GM18498 (cell line): ENCODE results near the gene CELF2.

Experiments used
- ATAC-seq: cut with Tn5 transposase; IDR thresholded peaks from one replicate; pipeline ENCODE4 v1.9.1; 2021; ENCODE audit warnings: mild to moderate bottlenecking, moderate library complexity; ENCODE audit not compliant: unreplicated experiment

The CELF2 gene

DNA sequence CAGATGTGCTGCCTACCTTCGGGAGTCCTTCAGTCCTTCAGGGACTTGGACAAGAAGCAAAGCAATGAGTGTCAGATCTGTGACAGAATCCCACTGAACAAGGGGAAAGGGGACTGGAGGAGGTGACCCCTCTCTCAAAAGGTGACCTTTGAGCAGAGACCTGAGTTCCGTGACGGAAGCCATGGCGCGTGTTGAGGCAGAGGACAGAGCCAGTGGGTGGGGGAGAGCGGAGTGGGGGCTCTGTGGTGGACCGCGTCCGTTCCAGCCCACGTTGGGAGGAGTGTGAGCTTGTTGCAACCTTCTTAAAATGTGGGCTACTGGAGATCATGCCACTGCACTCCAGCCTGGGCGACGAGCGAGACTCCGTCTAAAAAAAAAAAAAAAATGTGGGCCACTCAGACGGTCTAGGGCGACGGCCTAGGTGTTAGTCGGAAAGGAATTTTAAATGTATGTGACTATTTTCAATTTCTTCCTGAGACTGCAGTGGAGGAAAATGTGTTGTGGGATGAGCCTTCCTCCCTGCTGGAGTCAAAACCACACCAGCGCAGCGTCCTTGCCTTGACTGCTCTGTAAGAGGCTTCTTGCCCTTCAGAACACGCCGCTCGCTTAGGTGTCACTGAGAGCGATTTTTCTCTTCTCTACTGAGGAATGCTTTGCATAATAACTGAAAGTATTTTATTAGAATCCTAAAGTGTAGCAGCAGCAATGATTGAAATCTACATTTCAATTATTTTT, 272.7 kb downstream of the CELF2 start:
- no peak for ATAC-seq

DNA sequence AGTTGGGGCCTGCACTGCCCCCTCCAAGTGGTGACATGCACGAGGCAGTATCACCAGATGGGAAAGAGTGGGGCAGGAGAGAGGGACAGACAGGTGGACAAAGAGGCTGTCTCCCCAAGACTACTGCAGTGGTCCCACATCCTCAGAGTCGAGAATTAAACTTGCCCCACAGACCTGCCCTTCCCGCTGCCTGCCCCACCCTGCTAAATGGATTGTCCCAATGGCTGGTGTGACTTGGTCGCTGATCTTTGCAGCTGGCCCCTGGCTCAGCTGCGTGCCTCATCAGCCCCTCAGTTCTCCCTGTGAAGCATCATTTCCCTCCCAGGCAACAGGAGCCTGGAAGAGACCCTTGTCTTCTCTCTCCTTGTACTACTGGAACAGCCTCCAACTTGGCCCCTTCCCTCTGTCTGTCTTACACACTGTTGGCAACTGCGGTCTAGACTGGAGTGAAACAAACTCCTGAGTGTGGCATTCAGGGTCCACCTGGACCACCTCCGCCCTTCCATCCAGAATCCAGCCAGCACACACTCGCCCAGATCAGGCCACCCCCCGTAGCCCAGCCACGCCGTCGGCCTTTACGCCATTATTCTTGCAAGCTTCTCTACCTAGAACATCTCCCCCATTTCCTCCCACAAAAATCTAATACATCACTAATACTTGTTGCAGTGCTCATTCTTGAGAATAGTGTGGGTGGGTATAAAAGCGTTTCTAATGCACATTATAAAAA, 275.1 kb downstream of the CELF2 start:
- ATAC-seq: no peak

DNA sequence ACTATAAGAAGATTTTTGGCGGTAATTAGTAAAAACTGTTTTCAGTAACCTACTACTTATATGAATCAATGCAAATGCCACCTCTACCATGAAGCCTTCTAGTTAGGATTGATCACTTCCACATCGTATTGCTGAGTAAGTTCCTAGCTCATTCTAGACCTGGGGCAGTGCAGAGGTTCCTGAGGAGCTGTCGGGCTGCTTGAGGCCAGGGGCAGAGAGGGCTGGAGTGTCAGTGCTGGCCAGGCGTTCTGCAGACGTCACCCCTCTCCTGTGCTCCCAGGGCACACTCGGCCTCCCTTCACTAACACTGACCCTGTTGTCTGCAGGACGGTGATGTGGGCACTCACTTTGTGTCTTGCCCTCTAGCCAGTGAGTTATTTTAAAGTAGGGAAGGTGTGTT, 275.7 kb downstream of the CELF2 start:
- no peak for ATAC-seq

DNA sequence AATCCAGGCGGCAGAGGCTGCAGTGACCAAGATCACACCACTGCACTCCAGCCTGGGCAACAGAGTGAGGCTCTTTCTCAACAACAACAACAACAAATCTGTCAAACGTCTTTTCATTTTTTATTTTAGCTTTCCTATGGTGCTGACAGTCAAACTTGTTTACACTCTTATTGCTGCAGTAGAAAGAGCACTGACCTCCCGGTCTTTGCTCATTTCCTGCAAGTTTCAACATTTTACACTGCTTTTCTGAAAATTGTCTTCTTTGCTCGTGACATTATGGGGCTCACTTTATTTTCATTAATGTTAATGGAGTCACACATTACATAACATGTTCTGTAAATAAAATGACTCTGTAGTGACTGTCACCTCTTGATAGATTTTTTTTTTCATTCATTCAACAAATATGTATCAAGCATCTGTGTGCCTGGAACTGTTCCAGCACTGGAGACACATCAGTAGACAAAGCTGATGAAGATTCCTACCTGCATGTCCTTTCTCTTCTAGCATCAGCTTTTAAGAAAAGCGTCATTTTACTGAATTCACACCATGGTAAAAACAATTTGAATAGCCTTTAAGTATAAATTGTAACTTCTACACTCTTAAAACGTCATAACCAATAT, 277.3 kb downstream of the CELF2 start:
- no peak for ATAC-seq

DNA sequence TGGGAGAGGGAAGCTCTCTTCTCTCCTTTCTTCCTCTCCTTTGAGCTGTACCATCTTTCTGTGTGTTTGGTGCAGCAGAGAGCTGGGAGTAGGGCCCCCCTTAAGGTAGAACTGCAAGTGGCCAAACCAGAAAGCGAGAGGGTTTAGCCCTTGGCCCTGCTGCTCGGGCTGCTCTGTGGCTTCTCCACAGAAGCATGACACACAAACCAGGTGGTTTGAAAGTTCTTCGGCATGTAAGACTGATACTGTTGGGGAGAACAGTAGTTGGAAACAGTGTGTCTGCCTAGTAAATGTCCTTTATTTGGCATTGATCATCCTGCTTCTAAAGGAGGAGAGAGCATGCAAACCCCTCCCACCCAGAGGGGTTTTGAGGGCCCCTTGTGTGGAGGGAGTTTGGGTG, 277.8 kb downstream of the CELF2 start:
- no peak for ATAC-seq

DNA sequence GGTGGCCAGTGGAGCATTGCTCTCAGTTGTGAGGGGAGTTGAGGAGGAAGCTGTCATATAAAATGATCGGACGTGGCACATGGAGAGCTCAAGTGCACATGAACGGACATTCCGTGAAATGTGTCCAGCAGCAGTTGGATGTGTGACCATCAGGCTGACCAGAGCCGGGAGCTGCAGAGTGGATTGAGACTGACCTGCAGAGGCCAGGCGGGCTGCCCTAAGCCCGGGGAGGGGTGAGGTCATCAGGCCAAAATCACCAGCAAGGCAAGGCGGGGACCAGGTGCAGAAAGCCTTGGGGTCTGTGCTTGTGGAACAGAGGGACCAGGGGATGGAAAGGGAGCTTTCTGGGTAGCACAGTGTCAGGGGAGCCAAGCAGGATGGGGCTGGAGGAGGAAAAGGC, 279.5 kb downstream of the CELF2 start:
- ATAC-seq: no peak

DNA sequence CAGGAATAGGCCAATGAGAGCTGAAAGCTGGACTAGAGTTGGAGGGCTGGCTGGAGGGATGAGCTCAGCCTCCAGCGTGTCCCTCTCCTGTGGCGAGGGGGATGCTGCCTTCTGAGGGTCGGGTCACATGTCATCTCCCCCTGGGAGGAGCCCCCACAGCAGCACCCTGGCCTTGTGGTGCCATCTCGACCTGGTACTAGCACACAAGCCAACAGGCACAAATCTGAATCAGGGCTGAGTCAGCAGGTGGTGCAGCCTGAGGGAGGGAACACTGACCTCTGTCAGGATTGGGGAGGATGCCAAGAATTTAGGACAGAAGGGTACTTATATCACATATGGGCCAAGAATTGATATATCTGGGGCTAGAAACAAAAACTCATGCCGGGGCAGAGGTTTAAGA, 280.4 kb downstream of the CELF2 start:
- no peak for ATAC-seq

DNA sequence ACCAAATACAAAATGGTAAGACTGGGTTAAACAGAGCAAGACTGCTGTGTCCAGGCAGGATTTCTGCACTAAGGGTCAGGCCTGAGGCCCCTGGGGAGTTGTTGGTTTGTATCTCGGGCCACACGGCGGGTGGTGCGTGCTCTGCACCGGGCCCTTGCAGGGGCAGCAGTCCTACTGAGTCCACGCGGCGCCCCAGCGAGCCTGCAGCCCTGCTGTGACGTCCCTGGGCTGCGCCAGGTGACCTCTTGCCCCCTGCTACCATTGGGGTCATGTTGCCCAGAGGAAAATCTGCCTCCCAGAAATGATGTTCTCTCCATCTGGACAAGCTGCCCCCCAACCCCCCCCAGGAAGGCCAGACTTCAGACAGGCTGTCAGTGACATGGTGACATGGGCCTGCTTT, 281.5 kb downstream of the CELF2 start:
- ATAC-seq: no peak

DNA sequence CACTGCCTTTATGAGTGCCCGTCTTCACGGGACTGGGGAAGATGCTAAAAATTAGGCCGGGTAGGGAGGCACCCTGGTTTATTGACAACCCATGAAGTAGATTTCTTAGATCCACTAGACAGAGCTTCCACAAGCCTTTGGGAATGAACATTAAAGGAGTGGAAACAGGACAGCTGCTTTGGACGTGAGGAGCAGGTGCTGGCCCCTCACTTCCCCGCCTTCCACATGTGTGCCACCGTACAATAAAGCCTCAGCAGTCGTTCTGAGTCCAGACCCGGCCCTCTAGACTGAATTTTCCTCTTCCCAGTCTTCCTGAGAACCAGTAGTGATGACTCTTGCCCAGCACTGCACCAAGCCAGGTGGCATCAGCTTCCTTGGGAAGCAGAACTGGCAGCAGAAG, 282.4 kb downstream of the CELF2 start:
- no peak for ATAC-seq

DNA sequence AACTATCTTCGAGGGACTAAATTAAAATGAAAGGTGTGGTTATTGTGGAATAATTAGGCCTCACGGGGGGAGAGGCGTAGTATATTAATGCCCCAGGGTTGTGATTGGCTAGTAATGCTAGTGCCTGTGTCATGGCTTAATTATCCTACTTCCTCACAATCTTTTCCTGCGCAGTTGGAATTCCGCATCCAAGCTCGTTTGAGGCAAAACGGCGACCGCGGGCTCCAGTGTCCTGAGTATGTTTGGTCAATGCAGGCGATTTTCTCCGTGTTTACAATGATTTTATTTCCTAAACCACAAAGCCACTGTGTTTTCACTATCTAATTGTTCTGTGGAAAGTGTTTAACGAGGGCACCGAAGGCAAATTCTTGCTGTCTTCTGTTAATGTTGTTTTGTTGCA, 282.9 kb downstream of the CELF2 start:
- ATAC-seq: no peak

DNA sequence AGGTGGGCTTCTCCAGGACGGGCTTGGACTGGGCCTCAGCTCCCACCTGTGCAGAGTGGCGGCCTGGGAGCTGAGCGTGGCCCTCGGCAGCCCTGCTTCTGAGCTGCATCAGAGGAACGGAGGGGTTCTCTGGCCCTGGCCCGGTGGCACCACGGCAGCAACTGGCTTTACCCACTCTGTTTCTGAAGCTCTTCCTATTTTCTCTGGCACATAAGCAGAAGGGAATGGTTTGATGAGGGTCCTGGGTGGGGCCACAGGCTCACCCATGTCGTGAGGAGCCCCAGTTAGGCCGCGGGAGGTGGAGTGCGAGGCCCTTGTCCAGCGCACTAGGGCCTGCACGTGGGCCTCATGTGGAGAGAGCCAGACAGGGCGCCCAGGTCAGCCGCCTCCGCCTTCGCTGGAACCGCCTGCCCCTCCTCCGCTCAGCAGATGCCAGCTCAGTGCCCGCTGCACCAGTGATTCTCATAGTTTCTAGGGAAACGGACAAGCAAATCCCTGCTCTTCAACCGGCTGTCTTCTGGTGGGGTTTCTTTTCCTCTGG, 284.0 kb downstream of the CELF2 start:
- ATAC-seq: no peak

DNA sequence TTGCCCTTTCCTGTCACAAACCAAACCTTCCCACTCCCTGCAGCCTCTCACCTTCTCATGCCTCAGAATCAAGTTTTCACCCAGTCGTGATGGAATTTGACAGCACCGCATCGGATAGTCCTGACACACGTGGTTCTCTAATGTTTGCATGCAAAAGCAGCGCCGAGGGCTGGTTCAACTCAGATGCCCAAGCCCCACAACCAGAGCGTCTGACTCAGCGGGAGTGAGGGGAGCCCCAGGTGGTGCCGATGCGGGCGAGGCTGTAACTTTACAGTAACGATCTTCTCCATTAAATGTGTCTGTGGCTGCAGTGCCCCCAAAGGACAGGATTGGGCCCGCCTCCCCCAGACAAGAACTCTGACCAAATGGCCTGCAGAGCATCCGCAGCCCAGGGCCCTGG, 284.5 kb downstream of the CELF2 start:
- ATAC-seq: no peak

DNA sequence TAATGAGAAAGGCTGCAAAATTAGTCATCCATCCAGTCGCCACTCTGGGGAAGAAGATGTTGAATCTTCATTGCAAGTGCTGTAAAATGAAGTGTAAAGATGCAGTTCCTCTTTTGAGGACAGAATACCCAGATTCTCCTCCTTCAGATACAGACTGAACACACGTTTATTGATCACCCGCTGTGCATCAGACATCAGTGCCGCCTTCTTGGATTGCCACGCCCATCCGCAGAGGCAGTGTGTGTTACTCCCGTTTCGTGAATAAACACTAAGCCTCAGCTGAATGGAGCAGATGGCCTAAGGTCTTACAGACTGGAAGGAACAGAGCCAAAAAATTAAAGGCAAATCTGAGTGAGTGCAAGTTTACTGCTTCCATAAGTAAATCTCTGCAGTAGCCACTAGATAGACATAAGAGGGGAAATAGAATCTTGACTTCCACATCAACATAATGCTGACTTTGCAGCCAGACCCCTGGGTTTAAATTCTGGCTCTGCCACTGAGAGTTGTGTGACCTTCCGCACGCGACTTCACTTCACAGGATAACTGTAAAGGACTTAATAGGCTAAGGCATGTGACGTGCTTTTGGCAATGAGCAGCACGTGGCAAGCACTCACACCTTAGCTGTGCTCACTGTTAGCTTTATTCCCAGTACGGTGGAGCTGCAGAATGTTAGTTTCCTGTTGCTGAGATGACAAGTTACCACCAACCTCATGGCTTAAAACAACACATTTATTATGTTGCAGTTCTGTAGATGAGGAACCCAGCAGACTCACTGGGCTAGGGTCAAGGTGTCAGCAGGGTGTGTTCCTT, 285.9 kb downstream of the CELF2 start:
- no peak for ATAC-seq

DNA sequence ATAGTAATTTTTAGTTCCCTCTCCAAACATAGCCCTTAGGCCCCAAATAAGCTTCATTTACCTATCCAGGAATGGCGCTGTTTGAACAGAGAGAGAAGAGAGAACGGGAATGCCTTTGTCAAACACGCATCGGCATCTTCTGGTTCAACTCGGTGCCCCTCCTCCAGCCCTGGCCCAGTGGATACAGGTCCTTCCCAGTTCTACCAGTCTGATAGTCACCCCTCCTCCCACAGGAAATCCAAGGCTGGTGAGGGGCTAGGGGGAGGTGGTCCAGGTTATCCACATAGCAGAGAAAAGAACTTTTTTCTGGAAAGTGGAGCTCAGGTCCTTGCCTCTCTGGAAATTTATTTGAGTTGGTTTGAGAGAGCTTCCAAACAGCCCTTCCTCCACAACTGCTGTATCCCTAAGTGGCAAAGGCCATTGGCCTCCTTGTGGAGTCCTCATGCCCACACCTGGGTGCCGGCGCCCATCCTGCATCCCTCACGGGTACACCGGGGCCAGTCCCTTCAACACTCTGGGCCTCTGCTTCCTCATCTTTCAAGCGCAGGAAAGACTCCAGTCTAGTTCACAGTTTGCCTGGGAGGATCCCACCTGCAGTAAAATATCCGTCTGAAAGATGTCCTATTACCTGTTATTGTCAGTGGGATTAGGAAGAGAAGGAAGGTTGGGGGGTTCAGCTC, 287.4 kb downstream of the CELF2 start:
- ATAC-seq: no peak

DNA sequence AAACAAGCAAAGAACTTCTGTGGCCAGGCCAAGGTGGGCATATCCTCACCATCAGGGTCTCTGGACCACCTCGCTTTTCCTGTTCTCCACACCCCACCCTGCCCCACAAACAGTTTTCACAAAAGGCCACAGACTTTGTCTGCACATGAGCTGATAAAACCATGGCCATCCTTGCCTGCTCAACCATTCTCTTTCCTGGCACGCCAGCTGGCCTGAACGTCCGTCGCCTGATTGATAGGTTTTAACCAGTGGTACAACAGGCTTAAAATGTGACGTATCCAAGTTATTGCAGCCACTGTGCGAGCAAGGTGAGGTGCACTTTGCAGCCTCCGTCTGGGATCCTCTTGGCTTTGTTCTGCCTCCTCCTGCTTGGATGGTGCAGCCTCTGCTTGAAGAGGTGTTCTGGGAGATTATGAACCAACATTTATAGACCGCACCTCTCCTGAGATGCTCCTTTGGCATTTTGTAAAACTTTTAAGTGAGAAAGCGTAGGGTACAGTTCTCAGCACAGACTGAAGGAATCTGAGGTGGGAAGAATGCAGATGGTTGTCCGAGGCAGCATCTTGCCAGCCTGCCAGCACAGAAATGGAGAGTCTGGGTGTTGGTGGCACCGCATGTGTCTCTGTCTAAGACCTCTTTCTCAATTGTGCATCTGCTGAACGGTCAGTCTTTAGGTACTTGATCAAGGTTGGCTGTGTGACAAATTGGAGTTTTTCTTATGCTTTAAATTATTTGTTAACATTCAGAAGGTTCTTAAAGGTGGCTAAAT, 288.3 kb downstream of the CELF2 start:
- no peak for ATAC-seq

DNA sequence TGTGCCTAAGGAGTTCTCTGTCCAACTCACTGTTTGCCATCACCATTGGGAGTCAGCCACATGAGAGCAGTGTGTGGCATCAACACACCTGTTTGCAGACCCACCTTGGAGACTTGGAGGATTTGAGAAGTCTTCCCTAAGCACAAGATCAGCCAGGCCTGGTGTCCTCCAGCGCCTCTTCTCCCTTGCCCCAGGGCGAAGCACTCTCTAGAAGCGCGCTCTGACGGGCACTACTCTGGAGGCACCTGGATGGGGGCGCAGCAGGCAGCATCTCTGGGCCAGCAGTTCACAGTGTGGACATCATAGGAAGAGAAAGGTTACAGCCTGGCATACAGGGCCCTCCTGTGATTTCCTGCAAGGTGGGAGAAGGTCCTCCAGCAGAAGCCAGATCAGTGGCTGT, 289.3 kb downstream of the CELF2 start:
- no peak for ATAC-seq

DNA sequence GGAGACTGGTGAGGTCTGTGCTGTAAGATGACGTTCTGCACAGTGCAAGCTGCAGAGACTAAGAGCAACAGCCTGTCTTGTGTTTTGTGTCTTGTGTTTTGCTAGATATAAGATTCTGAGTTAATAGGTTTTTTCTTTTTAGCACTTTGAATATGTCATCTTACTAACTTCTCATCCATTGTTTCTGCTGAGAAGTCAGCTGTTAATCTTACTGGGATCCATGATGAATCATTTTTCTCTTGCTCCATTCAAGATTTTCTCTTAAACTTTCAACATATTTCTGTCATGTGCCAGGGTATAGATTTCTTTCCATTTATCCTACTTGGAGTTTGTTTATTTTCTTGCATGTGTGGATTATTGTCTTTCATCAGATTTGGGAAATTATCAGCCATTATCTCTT, 290.3 kb downstream of the CELF2 start:
- no peak for ATAC-seq

DNA sequence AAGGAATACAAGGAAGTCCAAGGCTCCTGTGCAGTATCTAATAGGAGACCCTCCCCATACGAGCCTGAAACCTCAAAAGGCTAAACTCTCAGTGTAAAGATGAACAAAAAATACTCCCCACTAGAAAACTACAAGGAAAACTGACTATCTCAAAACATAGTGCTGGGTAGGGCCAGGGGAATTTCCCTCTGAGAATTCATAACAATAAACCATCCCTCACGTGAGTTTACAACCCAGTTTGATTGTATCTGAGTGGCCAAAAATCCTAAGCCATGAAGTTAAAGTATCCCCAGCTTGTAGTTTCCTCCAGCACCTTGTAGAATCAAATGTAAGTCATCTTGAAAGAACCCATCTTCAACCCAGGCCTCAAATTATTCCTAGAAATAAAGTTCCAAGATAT, 293.4 kb downstream of the CELF2 start:
- ATAC-seq: no peak

DNA sequence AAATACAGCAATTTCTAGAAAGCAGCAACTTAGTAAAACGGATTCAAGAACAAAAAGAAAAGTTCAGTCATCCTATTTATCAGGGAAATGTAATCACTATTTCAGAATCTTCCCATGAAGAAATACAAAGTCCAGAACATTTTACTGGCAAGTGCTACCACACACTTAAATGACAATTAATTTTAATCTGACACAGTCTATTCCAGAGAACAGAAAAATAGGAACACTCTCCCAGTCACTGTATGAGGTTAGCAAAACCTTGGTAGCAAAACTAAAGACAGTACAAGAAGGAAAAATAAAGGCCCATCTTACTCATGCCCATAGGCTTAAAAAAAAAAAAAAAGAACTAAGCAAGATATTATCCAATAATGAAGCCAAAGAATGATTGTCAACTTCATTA, 295.8 kb downstream of the CELF2 start:
- ATAC-seq: no peak
